ENCODE results near the gene SIK3.

Gene SIK3

GRCh38 chr11:117010808-117011540 lies 87.3 kb downstream of the SIK3 start:
- Histone ChIP-seq H3K4me3 (ENCODE audit: low read length) (no peak overlapping the region), H3K4me1 (ENCODE audit: control insufficient read depth, insufficient read depth, low read length) (0 out of 2 replicates have a peak, but pooled peaks cover 1% of the 10 kb centered on the region), H3K27ac (ENCODE audit: low read length) (no peak overlapping the region), H3K27me3 (ENCODE audit: control insufficient read depth, insufficient read depth, low read length) (no peaks in the 10 kb centered on the region), H3K9me3 (ENCODE audit: control insufficient read depth, insufficient read depth, low read length) (no peaks in the 10 kb centered on the region), H3K36me3 (ENCODE audit: control insufficient read depth, insufficient read depth, low read length) (no peaks in the 10 kb centered on the region)
- no CpG with 5 or more reads among the region's 14 CpGs for WGBS (ENCODE audit: insufficient coverage, insufficient read length)
- no peak for DNase-seq (ENCODE audit: low read depth, low spot score)

GRCh38 chr11:117009905-117010605 lies 88.2 kb downstream of the SIK3 start:
- 100% methylated on average over 1 of the region's 3 CpGs for whole genome bisulfite sequencing (ENCODE audit: insufficient coverage, insufficient read length)

GRCh38 chr11:117005758-117006157 lies 92.5 kb downstream of the SIK3 start:
- H3K4me3 ChIP-seq (ENCODE audit: low read length), result no peak overlapping the region
- H3K4me1 ChIP-seq (ENCODE audit: control insufficient read depth, insufficient read depth, low read length), result 0 out of 2 replicates have a peak, but pooled peaks cover 1% of the 10 kb centered on the region
- WGBS (ENCODE audit: insufficient coverage, insufficient read length), result no CpG with 5 or more reads among the region's 1 CpG
- H3K27me3 ChIP-seq (ENCODE audit: control insufficient read depth, insufficient read depth, low read length), result no peaks in the 10 kb centered on the region
- H3K9me3 ChIP-seq (ENCODE audit: control insufficient read depth, insufficient read depth, low read length), result no peaks in the 10 kb centered on the region
- no peak overlapping the region for H3K27ac ChIP-seq (ENCODE audit: low read length)
- no peaks in the 10 kb centered on the region for H3K36me3 ChIP-seq (ENCODE audit: control insufficient read depth, insufficient read depth, low read length)
- DNase-seq (ENCODE audit: low read depth, low spot score), result no peak

More at GRCh38 chr11:117009905-117010605, 88.2 kb downstream of the SIK3 start:
- no peaks in the 10 kb centered on the region for H3K9me3 ChIP-seq (ENCODE audit: control insufficient read depth, insufficient read depth, low read length)
- peak; percentile 2 for DNase-seq (ENCODE audit: low read depth, low spot score)
- 0 out of 2 replicates have a peak, but pooled peaks cover 1% of the 10 kb centered on the region for H3K4me1 ChIP-seq (ENCODE audit: control insufficient read depth, insufficient read depth, low read length)
- no peak overlapping the region for H3K27ac ChIP-seq (ENCODE audit: low read length)
- no peaks in the 10 kb centered on the region for H3K27me3 ChIP-seq (ENCODE audit: control insufficient read depth, insufficient read depth, low read length)
- no peaks in the 10 kb centered on the region for H3K36me3 ChIP-seq (ENCODE audit: control insufficient read depth, insufficient read depth, low read length)
- H3K4me3 ChIP-seq (ENCODE audit: low read length), result no peak overlapping the region

GRCh38 chr11:117002639-117003299 lies 95.5 kb downstream of the SIK3 start:
- no peak for DNase-seq (ENCODE audit: low read depth, low spot score)
- H3K9me3 ChIP-seq (ENCODE audit: control insufficient read depth, insufficient read depth, low read length), result no peaks in the 10 kb centered on the region
- no peak overlapping the region for H3K27ac ChIP-seq (ENCODE audit: low read length)
- no peaks in the 10 kb centered on the region for H3K36me3 ChIP-seq (ENCODE audit: control insufficient read depth, insufficient read depth, low read length)
- no peaks in the 10 kb centered on the region for H3K4me1 ChIP-seq (ENCODE audit: control insufficient read depth, insufficient read depth, low read length)
- no peak overlapping the region for H3K4me3 ChIP-seq (ENCODE audit: low read length)
- no peaks in the 10 kb centered on the region for H3K27me3 ChIP-seq (ENCODE audit: control insufficient read depth, insufficient read depth, low read length)
- no CpG with 5 or more reads among the region's 6 CpGs for WGBS (ENCODE audit: insufficient coverage, insufficient read length)

- no peak overlapping the region for H3K27ac ChIP-seq (ENCODE audit: low read length)
- WGBS (ENCODE audit: insufficient coverage, insufficient read length), result no CpG with 5 or more reads among the region's 1 CpG
Measured at GRCh38 chr11:117000014-117000737, 98.1 kb downstream of the SIK3 start.

GRCh38 chr11:116997071-116997470 lies 101.2 kb downstream of the SIK3 start:
- Histone ChIP-seq H3K36me3 (ENCODE audit: control insufficient read depth, insufficient read depth, low read length) (no peaks in the 10 kb centered on the region), H3K4me3 (ENCODE audit: low read length) (no peak overlapping the region), H3K27ac (ENCODE audit: low read length) (no peak overlapping the region), H3K27me3 (ENCODE audit: control insufficient read depth, insufficient read depth, low read length) (no peaks in the 10 kb centered on the region), H3K4me1 (ENCODE audit: control insufficient read depth, insufficient read depth, low read length) (no peaks in the 10 kb centered on the region), H3K9me3 (ENCODE audit: control insufficient read depth, insufficient read depth, low read length) (no peaks in the 10 kb centered on the region)
- no CpG with 5 or more reads among the region's 2 CpGs for WGBS (ENCODE audit: insufficient coverage, insufficient read length)
- no peak for DNase-seq (ENCODE audit: low read depth, low spot score)

More at GRCh38 chr11:117000014-117000737, 98.1 kb downstream of the SIK3 start:
- DNase-seq (ENCODE audit: low read depth, low spot score), result no peak
- Histone ChIP-seq H3K27me3 (ENCODE audit: control insufficient read depth, insufficient read depth, low read length) (no peaks in the 10 kb centered on the region), H3K9me3 (ENCODE audit: control insufficient read depth, insufficient read depth, low read length) (no peaks in the 10 kb centered on the region), H3K4me3 (ENCODE audit: low read length) (no peak overlapping the region), H3K4me1 (ENCODE audit: control insufficient read depth, insufficient read depth, low read length) (no peaks in the 10 kb centered on the region), H3K36me3 (ENCODE audit: control insufficient read depth, insufficient read depth, low read length) (no peaks in the 10 kb centered on the region)

GRCh38 chr11:116994195-116994594 lies 104.0 kb downstream of the SIK3 start:
- Histone ChIP-seq H3K36me3 (ENCODE audit: control insufficient read depth, insufficient read depth, low read length) (no peaks in the 10 kb centered on the region), H3K27me3 (ENCODE audit: control insufficient read depth, insufficient read depth, low read length) (no peaks in the 10 kb centered on the region), H3K27ac (ENCODE audit: low read length) (no peak overlapping the region), H3K4me3 (ENCODE audit: low read length) (no peak overlapping the region), H3K9me3 (ENCODE audit: control insufficient read depth, insufficient read depth, low read length) (no peaks in the 10 kb centered on the region), H3K4me1 (ENCODE audit: control insufficient read depth, insufficient read depth, low read length) (peaks cover 3% of the 10 kb centered on the region)
- no CpG with 5 or more reads among the region's 3 CpGs for WGBS (ENCODE audit: insufficient coverage, insufficient read length)
- no peak for DNase-seq (ENCODE audit: low read depth, low spot score)

- H3K4me1 ChIP-seq (ENCODE audit: control insufficient read depth, insufficient read depth, low read length), result peaks cover 3% of the 10 kb centered on the region
- H3K27ac ChIP-seq (ENCODE audit: low read length), result no peak overlapping the region
- no peaks in the 10 kb centered on the region for H3K9me3 ChIP-seq (ENCODE audit: control insufficient read depth, insufficient read depth, low read length)
- WGBS (ENCODE audit: insufficient coverage, insufficient read length), result no CpG with 5 or more reads among the region's 6 CpGs
- no peaks in the 10 kb centered on the region for H3K27me3 ChIP-seq (ENCODE audit: control insufficient read depth, insufficient read depth, low read length)
- DNase-seq (ENCODE audit: low read depth, low spot score), result no peak
- H3K4me3 ChIP-seq (ENCODE audit: low read length), result no peak overlapping the region
- no peaks in the 10 kb centered on the region for H3K36me3 ChIP-seq (ENCODE audit: control insufficient read depth, insufficient read depth, low read length)
Measured at GRCh38 chr11:116993599-116993998, 104.6 kb downstream of the SIK3 start.

GRCh38 chr11:116991491-116991890 lies 106.7 kb downstream of the SIK3 start:
- Histone ChIP-seq H3K4me3 (ENCODE audit: low read length) (no peak overlapping the region), H3K27ac (ENCODE audit: low read length) (no peak overlapping the region), H3K36me3 (ENCODE audit: control insufficient read depth, insufficient read depth, low read length) (no peaks in the 10 kb centered on the region), H3K4me1 (ENCODE audit: control insufficient read depth, insufficient read depth, low read length) (peaks cover 4% of the 10 kb centered on the region), H3K27me3 (ENCODE audit: control insufficient read depth, insufficient read depth, low read length) (no peaks in the 10 kb centered on the region), H3K9me3 (ENCODE audit: control insufficient read depth, insufficient read depth, low read length) (no peaks in the 10 kb centered on the region)
- no peak for DNase-seq (ENCODE audit: low read depth, low spot score)
- WGBS (ENCODE audit: insufficient coverage, insufficient read length), result no CpG with 5 or more reads among the region's 1 CpG

- WGBS (ENCODE audit: insufficient coverage, insufficient read length), result no CpG with 5 or more reads among the region's 1 CpG
- Histone ChIP-seq H3K4me3 (ENCODE audit: low read length) (no peak overlapping the region), H3K9me3 (ENCODE audit: control insufficient read depth, insufficient read depth, low read length) (no peaks in the 10 kb centered on the region), H3K4me1 (ENCODE audit: control insufficient read depth, insufficient read depth, low read length) (peaks cover 4% of the 10 kb centered on the region), H3K36me3 (ENCODE audit: control insufficient read depth, insufficient read depth, low read length) (no peaks in the 10 kb centered on the region), H3K27ac (ENCODE audit: low read length) (no peak overlapping the region), H3K27me3 (ENCODE audit: control insufficient read depth, insufficient read depth, low read length) (no peaks in the 10 kb centered on the region)
- no peak for DNase-seq (ENCODE audit: low read depth, low spot score)
Measured at GRCh38 chr11:116990811-116991210, 107.4 kb downstream of the SIK3 start.
